ENCODE results near the gene GPR183.

The GPR183 gene, protein sequence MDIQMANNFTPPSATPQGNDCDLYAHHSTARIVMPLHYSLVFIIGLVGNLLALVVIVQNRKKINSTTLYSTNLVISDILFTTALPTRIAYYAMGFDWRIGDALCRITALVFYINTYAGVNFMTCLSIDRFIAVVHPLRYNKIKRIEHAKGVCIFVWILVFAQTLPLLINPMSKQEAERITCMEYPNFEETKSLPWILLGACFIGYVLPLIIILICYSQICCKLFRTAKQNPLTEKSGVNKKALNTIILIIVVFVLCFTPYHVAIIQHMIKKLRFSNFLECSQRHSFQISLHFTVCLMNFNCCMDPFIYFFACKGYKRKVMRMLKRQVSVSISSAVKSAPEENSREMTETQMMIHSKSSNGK

DNA sequence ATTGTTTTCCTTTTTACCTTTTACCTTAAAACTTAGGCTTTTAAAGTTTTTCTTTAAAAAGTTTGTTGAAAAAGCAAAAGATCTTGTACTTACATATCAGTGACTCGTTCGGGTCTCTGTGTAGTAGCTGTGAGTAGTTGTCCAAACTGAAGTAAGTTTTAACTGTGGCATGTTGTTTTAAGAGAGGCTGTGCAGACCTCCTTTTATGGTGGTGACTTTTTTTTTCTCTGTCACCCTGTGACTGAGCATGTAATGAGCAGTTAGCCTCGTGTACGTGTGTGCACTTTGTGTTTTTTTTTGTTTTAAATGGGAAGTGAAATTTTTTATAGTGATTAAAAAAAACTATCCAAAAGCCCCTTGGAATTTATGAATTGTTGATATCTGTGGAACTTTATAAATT is at the start of gene GPR183:
Gene GPR183, minus strand, starts transcription at position 153 of the 400 bp plus-strand sequence. CDS start 11,254 bp downstream, outside the sequence.
- no peak within 1 kb of the TSS for H3K4me3 ChIP-seq (ENCODE audit: low read length)
- TF ChIP-seq, protein P1, sequence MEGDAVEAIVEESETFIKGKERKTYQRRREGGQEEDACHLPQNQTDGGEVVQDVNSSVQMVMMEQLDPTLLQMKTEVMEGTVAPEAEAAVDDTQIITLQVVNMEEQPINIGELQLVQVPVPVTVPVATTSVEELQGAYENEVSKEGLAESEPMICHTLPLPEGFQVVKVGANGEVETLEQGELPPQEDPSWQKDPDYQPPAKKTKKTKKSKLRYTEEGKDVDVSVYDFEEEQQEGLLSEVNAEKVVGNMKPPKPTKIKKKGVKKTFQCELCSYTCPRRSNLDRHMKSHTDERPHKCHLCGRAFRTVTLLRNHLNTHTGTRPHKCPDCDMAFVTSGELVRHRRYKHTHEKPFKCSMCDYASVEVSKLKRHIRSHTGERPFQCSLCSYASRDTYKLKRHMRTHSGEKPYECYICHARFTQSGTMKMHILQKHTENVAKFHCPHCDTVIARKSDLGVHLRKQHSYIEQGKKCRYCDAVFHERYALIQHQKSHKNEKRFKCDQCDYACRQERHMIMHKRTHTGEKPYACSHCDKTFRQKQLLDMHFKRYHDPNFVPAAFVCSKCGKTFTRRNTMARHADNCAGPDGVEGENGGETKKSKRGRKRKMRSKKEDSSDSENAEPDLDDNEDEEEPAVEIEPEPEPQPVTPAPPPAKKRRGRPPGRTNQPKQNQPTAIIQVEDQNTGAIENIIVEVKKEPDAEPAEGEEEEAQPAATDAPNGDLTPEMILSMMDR (conservative IDR thresholded peaks at IDR 0.05; ENCODE audit: low read depth, low read length) = no peak
- DNase-seq (ENCODE audit: low read depth) = no peak

DNA sequence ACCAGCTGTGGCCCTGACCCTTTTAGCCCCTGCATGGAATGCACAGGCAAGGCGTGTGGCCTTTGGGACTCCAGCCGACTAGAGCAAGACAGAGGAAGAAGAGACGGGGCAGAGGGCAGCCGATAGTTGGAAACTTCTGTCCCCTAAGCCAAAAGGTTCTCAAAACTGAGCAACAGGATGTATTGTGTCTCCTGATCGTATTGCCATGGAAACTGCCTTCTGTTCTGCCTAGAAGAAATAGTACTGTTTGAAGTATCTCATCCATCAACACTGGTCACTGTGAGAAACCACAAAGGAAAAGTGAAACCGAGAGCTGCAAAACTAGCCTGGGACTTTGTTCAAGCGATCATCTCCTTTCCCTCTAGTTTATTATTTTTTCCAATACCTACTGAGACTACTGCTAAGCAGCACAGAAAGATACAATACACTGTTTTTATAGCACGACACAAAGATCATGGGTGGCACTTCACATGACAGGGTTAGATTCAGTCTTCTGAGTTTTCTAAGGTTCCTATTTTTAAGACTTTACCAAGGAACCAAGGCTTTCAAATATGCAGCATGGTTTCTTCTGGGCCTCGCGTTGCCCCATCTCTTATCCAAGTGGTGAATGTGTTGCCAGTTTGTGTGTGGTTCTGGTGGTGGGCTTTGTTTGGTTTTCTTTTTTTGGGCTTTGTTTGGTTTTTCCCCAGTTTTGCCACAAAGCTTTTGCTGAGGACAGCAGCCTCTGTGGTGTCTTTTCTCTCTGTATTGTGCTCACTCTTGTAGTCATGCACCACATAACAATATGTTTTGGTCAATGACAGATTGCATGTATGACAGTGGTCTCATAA is 49.3 kb upstream of the GPR183 start:
- TF ChIP-seq, protein P1 (conservative IDR thresholded peaks at IDR 0.05; ENCODE audit: low read depth, low read length) = no peak
- H3K4me3 ChIP-seq (ENCODE audit: low read length) = no peak overlapping the region
- DNase-seq (ENCODE audit: low read depth) = no peak

DNA sequence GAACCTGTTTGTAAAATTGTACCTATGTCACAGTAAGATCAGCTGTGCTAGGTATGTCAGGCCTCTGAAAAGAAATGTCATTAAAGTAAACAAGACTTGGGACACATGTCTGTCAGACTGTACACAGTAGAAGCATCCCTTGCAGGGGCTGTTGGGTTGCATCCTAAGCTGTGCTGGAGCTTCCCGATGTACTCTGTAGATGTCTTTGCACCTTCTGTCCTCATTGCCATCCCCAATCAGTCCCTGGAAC is 48.7 kb upstream of the GPR183 start:
- TF ChIP-seq, protein P1 (conservative IDR thresholded peaks at IDR 0.05; ENCODE audit: low read depth, low read length) = no peak
- H3K4me3 ChIP-seq (ENCODE audit: low read length) = no peak overlapping the region
- no peak for DNase-seq (ENCODE audit: low read depth)

DNA sequence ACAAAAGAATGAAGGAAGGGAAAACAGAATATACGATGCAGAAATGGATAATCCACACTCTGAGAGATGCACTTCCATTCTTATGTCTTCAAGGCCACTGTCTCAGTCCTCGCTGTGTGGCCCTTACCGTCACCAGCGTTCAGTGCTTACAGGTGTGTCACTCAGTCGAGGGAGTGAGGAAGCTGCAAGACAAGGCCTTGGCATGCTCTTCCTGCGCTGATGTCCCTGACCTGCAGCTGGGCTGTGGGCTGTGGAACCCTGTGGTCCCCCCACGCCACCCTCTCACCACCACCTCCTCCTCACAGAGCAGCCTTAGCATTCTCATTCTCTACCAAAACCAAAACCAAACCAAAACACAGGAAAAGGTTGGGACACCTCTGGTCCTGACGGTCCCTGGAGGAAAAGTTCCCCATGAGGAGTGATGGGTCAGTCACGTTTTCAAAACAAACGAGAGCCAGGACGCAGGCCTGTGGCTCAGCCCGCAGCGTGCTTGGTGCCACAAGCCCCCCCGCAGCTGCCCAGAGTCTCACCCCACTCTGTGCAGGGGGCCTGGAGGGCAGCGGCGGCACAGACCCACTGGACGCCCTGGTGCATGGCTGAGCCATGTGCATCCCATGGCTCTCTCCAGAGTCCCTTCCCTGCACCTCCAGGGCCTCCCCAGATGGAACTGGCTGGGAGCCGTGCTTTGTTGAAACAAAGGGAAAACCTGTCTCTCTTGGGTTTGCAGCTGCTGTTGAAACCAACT is 48.2 kb upstream of the GPR183 start:
- TF ChIP-seq, protein P1 (conservative IDR thresholded peaks at IDR 0.05; ENCODE audit: low read depth, low read length) = no peak
- DNase-seq (ENCODE audit: low read depth) = no peak
- no peak overlapping the region for H3K4me3 ChIP-seq (ENCODE audit: low read length)

DNA sequence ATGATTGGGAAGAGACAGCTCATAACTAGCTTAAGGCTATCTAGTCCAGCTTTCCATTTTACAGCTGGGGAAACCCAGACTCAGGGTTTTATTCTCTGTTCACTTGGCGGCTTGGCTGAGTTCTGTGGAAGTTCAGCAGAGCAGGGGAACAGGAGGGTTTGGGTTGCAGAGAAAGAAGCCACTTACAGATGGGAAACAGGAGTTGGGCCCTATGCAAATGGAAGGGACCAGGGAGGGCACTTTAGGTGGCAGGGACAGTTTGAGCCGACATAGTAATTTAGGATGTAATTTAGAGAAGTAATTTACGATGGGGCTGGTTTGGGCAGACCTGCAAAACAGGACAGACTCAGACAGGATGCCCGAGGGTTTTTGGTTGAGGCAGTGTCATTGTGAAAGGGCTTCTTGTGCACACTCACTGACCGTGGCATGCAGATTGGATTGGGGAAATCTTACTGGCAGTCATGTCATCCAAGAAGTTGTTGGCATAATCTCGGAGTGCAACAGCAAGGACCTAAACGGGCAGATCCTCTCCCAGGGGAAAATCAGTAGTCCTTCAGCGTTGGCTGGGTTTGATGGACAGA is 47.3 kb upstream of the GPR183 start:
- TF ChIP-seq, protein P1 (conservative IDR thresholded peaks at IDR 0.05; ENCODE audit: low read depth, low read length) = no peak
- H3K4me3 ChIP-seq (ENCODE audit: low read length) = no peak overlapping the region
- DNase-seq (ENCODE audit: low read depth) = no peak

DNA sequence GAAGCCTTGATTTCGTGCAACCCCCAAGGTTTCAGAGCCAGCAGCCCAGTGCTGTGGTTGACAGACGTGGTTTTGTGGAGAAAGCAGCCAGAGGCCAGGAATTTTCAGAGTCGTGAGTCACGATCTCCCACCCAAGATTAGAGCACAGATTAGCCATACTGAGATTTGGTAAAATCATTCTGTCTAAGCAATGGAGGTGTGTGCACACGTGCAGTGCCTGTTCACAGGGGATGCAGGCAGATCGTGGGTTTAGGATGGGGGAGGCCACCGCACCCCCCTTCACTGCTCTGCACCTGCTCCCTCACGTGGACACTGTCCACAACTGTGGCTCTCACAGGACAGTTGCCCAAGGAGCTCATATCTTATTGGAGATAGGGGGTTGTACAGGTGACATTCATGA is 46.6 kb upstream of the GPR183 start:
- DNase-seq (ENCODE audit: low read depth) = no peak

More for the DNA sequence above, 46.6 kb upstream of the GPR183 start:
- TF ChIP-seq, protein P1 (conservative IDR thresholded peaks at IDR 0.05; ENCODE audit: low read depth, low read length) = no peak
- H3K4me3 ChIP-seq (ENCODE audit: low read length) = no peak overlapping the region
